ENCODE results near the gene PRKCB.

PRKCB gene

GRCh38 chr16:23867566-23867965, 31.8 kb downstream of the PRKCB start:
- no peak for DNase-seq

- DNase-seq = no peak
Measured at GRCh38 chr16:23868136-23868535, 32.4 kb downstream of the PRKCB start.

- DNase-seq = no peak
Measured at GRCh38 chr16:23869052-23869451, 33.3 kb downstream of the PRKCB start.

GRCh38 chr16:23871924-23872323, 36.1 kb downstream of the PRKCB start:
- no peak for DNase-seq

- no peak for DNase-seq
Measured at GRCh38 chr16:23874613-23875294, 39.0 kb downstream of the PRKCB start.

GRCh38 chr16:23876256-23876896, 40.6 kb downstream of the PRKCB start:
- DNase-seq = no peak

- DNase-seq = no peak
Measured at GRCh38 chr16:23877107-23878070, 41.6 kb downstream of the PRKCB start.

- DNase-seq = no peak
Measured at GRCh38 chr16:23879735-23880373, 44.1 kb downstream of the PRKCB start.

- no peak for DNase-seq
Measured at GRCh38 chr16:23889189-23889588, 53.4 kb downstream of the PRKCB start.

- DNase-seq = no peak
Measured at GRCh38 chr16:23893986-23894385, 58.2 kb downstream of the PRKCB start.

- DNase-seq = no peak
Measured at GRCh38 chr16:23895052-23895451, 59.3 kb downstream of the PRKCB start.

GRCh38 chr16:23896832-23897821, 61.3 kb downstream of the PRKCB start:
- DNase-seq = no peak

GRCh38 chr16:23898682-23899430, 63.1 kb downstream of the PRKCB start:
- no peak for DNase-seq

- no peak for DNase-seq
Measured at GRCh38 chr16:23899869-23900268, 64.1 kb downstream of the PRKCB start.

- DNase-seq = no peak
Measured at GRCh38 chr16:23900480-23901177, 64.8 kb downstream of the PRKCB start.

GRCh38 chr16:23901178-23902033, 65.6 kb downstream of the PRKCB start:
- DNase-seq = no peak

GRCh38 chr16:23902034-23902747, 66.4 kb downstream of the PRKCB start:
- no peak for DNase-seq

- no peak for DNase-seq
Measured at GRCh38 chr16:23902748-23903414, 67.1 kb downstream of the PRKCB start.
